Endothelial cell of umbilical vein (primary cell): Measurements from ENCODE around the gene ZNF74. TPM values are rescaled to one million over a fixed set of nuclear protein-coding genes. Genes with fewer than 3 reads are reported as not detected.
"Not testable (repeated sequence)": the region's sequence is repeated elsewhere in the genome, so short reads cannot be mapped to it uniquely, and the experiment has no call there.

Experiments
- BruUV-seq: library from RNA; stranded (reverse); fragments of 400-500 nt; replicated peaks from 2 replicates; lab custom pipeline; 2021; lab: Mats Ljungman, UMichigan
- CTCF ChIA-PET: fragments of 300-600, 350-600 bp; sonication (Branson Sonifier 250); formaldehyde crosslinking; loops from one replicate; lab custom pipeline; 2021; ENCODE audit warnings: antibody characterized with exemption, inconsistent platforms; lab: Charles Lee
- POLR2A ChIA-PET: fragments of 300-600, 350-600 bp; sonication (Branson Sonifier 250); formaldehyde crosslinking; loops from one replicate; lab custom pipeline; 2021; ENCODE audit warnings: antibody characterized with exemption, inconsistent platforms; lab: Charles Lee
- DNase-seq: peaks from one replicate; pipeline ENCODE4 v3.0.0-alpha.2; 2011; ENCODE audit warnings: low read depth, low spot score
- FAIRE-seq: peaks from 2 replicates; lab custom pipeline; 2011; peaks lifted over from hg19 to GRCh38; lab: Jason Lieb, UNC
- H2AFZ ChIP-seq: 2 replicates; pipeline ENCODE4 v1.6.0; 2012; ENCODE audit warnings: low read depth, low read length, control low read depth, inconsistent platforms
- H3K27ac ChIP-seq: 2 replicates; pipeline ENCODE4 v1.5.1; 2011; ENCODE audit warnings: low read depth, mild to moderate bottlenecking, control low read depth, low read length, moderate library complexity; ENCODE audit not compliant: insufficient read depth
- H3K27me3 ChIP-seq, 2 experiments: 2 replicates each; pipeline versions ENCODE4 v1.6.0 to v1.6.1; 2011; ENCODE audit warnings: low read length in 2 of 2, mixed read lengths in 1 of 2; ENCODE audit not compliant: control insufficient read depth in 2 of 2, insufficient read depth in 2 of 2
- H3K36me3 ChIP-seq, 2 experiments: 2 replicates in 1 of 2; 3 replicates in 1 of 2; pipeline ENCODE4 v1.5.1; 2011; ENCODE audit warnings: low read length in 2 of 2, mild to moderate bottlenecking in 1 of 2, moderate library complexity in 1 of 2; ENCODE audit not compliant: control insufficient read depth in 2 of 2, insufficient read depth in 2 of 2; ENCODE audit errors: extremely low read depth in 1 of 2
- H3K4me1 ChIP-seq: 3 replicates; pipeline ENCODE4 v1.5.1; 2011; ENCODE audit warnings: mild to moderate bottlenecking, low read length; ENCODE audit not compliant: control insufficient read depth, insufficient read depth; ENCODE audit errors: extremely low read depth
- H3K4me2 ChIP-seq: 2 replicates; pipeline ENCODE4 v1.6.1; 2011; ENCODE audit warnings: low read length, control low read depth, mixed read lengths; ENCODE audit not compliant: insufficient read depth
- H3K4me3 ChIP-seq, 3 experiments: fragments of 200-600 bp in 1 of 3; sonication (generic), shearing (Covaris generic) in 1 of 3; replicated peaks in 1 of 3; 2 replicates each; pipeline ENCODE4 v1.5.1; 2011 to 2016; ENCODE audit warnings: control low read depth in 3 of 3, low read length in 3 of 3, mild to moderate bottlenecking in 2 of 3, inconsistent platforms in 1 of 3, low read depth in 1 of 3, moderate library complexity in 1 of 3; ENCODE audit not compliant: insufficient read depth in 1 of 3
- H3K79me2 ChIP-seq: 2 replicates; pipeline ENCODE4 v1.6.0; 2012; ENCODE audit warnings: low read length, inconsistent platforms; ENCODE audit not compliant: control insufficient read depth, insufficient read depth
- H3K9ac ChIP-seq: replicated peaks from 2 replicates; pipeline ENCODE3; 2011; ENCODE audit warnings: low read length, control low read depth; ENCODE audit not compliant: insufficient read depth; ENCODE audit errors: extremely low read depth
- H3K9me1 ChIP-seq: replicated peaks from 3 replicates; pipeline ENCODE4 v1.6.0; 2011; ENCODE audit warnings: mild to moderate bottlenecking, low read length; ENCODE audit not compliant: control insufficient read depth, insufficient read depth; ENCODE audit errors: extremely low read depth
- H3K9me3 ChIP-seq: replicated peaks from 2 replicates; pipeline ENCODE4 v1.5.1; 2012; ENCODE audit warnings: low read length, inconsistent platforms; ENCODE audit not compliant: control insufficient read depth, insufficient read depth
- H4K20me1 ChIP-seq: replicated peaks from 2 replicates; pipeline ENCODE3; 2011; ENCODE audit warnings: mild to moderate bottlenecking, low read length; ENCODE audit not compliant: control insufficient read depth, insufficient read depth; ENCODE audit errors: extremely low read depth
- GATA2 ChIP-seq: IDR thresholded peaks from 2 replicates; pipeline ENCODE4 v1.7.0; 2011; ENCODE audit warnings: low read depth, mild to moderate bottlenecking, moderate library complexity, mixed read lengths, low read length; ENCODE audit not compliant: insufficient read length, insufficient read depth
- dilution Hi-C: fragments of 300-500 bp; cut with MboI; formaldehyde crosslinking; loops from one replicate; pipeline ENCODE4 v1.15.0; 2019; ENCODE audit warnings: low sequenced_read_pairs; ENCODE audit not compliant: extremely low pct_ligation_motif_present
- intact Hi-C: fragments of 100-400 bp; cut with micrococcal nuclease; formaldehyde crosslinking; loops from one replicate; pipeline ENCODE4 v1.10.0; 2022
- polyA plus RNA-seq, 4 experiments: library from polyadenylated mRNA; depleted of rRNA in 3 of 4; stranded (reverse) in 3 of 4; unstranded in 1 of 4; fragments of >200 nt; gene quantifications; 2 replicates each; pipeline versions ENCODE4 v1.2.1 to v1.2.3, GENCODE V29; 2011 to 2012; ENCODE audit warnings: missing spikeins in 1 of 4
- total RNA-seq: library from RNA; stranded (reverse); gene quantifications from 2 replicates; pipeline ENCODE4 v1.2.3, GENCODE V29; 2021

The ZNF74 gene
- total and polyA plus RNA-seq, 2 donors (not counting 3 experiments of a cell fraction or from before 2014, with no cell fraction given), result 8.6 to 13.4 TPM

GRCh38 chr22:20392365-20392881 is 1.5 kb upstream of the ZNF74 start:
- CTCF ChIA-PET, result interaction anchor here (1.6 kb wide), 1 partner anchor 15 kb away, joined by 3 read pairs; no protein-coding TSS in a partner anchor
- H3K36me3 ChIP-seq, H3K9me1 ChIP-seq, H3K9me3 ChIP-seq, intact Hi-C loops, FAIRE-seq, H2AFZ ChIP-seq, H4K20me1 ChIP-seq, H3K27ac ChIP-seq, H3K9ac ChIP-seq, H3K4me1 ChIP-seq, dilution Hi-C loops, DNase-seq, POLR2A ChIA-PET, H3K27me3 ChIP-seq, BruUV-seq, H3K4me3 ChIP-seq, H3K4me2 ChIP-seq, H3K79me2 ChIP-seq: not testable (repeated sequence)

GRCh38 chr22:20392983-20393704 is 807 bp upstream of the ZNF74 start:
- H3K27ac ChIP-seq, result no peak overlapping the region
- H2AFZ ChIP-seq, result peak overlapping the region; percentile 93
- H3K27me3 ChIP-seq, result peaks cover 3 to 5% of the 10 kb centered on the region in 2 experiments
- POLR2A ChIA-PET, result no interaction called here
- no peaks in the 10 kb centered on the region for H3K9me1 ChIP-seq
- peaks cover 7% of the 10 kb centered on the region for H3K4me1 ChIP-seq
- dilution Hi-C loops, result no loop called here
- DNase-seq (no peak), FAIRE-seq (no peak)
- H3K4me3 ChIP-seq, result peak overlapping the region in 2 of 3 experiments; percentile 59 to 77
- CTCF ChIA-PET, result interaction anchor here (1.3 to 1.6 kb wide), 2 partner anchors 15 to 25 kb away, joined by 3 to 9 read pairs; no protein-coding TSS in a partner anchor
- H3K36me3 ChIP-seq, result no peaks in the 10 kb centered on the region
- H3K9ac ChIP-seq, result peak overlapping the region; percentile 43
- no peak for TF ChIP-seq GATA2
- peak overlapping the region; percentile 47 for H3K4me2 ChIP-seq
- intact Hi-C loops, result no loop called here
- H3K9me3 ChIP-seq, result no peaks in the 10 kb centered on the region
- no peaks in the 10 kb centered on the region for H4K20me1 ChIP-seq
- H3K79me2 ChIP-seq, result peaks cover 4% of the 10 kb centered on the region
- BruUV-seq, result no TSS peak
